Measurements from ENCODE around the gene FHOD3.

DNA sequence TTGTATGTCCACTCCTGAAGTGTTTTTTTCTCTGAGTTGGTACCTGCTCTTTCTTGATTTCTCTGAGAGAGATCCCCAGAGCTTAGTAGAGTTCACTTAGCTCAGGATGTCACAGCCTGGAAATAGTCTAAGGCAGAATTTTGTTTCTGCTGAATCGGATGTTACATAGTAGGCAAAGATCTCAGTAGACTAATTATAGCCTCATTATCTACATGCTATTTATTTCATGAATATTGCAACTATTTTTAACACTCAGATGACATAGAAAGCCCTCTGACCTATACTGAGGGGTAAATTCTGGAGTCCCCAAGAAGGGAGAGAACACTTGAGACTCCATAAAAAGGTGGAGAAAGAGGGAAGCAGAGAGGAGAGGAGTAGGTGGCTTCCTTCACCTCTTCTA is 160.2 kb downstream of the FHOD3 start:
- TF ChIP-seq, protein P1, sequence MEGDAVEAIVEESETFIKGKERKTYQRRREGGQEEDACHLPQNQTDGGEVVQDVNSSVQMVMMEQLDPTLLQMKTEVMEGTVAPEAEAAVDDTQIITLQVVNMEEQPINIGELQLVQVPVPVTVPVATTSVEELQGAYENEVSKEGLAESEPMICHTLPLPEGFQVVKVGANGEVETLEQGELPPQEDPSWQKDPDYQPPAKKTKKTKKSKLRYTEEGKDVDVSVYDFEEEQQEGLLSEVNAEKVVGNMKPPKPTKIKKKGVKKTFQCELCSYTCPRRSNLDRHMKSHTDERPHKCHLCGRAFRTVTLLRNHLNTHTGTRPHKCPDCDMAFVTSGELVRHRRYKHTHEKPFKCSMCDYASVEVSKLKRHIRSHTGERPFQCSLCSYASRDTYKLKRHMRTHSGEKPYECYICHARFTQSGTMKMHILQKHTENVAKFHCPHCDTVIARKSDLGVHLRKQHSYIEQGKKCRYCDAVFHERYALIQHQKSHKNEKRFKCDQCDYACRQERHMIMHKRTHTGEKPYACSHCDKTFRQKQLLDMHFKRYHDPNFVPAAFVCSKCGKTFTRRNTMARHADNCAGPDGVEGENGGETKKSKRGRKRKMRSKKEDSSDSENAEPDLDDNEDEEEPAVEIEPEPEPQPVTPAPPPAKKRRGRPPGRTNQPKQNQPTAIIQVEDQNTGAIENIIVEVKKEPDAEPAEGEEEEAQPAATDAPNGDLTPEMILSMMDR (IDR thresholded peaks at IDR 0.05): no peak
- TF ChIP-seq POLR2A (IDR thresholded peaks at IDR 0.05; ENCODE audit: low read length) (no peak), CBX8 (IDR thresholded peaks at IDR 0.05) (no peak), RAD21 (conservative IDR thresholded peaks at IDR 0.05 in 1 of 2, IDR thresholded peaks at IDR 0.05 in 1 of 2) (no peak), HOXA7 (CRISPR knock-in tag; IDR thresholded peaks at IDR 0.05) (no peak)
- TF ChIP-seq, protein P2, sequence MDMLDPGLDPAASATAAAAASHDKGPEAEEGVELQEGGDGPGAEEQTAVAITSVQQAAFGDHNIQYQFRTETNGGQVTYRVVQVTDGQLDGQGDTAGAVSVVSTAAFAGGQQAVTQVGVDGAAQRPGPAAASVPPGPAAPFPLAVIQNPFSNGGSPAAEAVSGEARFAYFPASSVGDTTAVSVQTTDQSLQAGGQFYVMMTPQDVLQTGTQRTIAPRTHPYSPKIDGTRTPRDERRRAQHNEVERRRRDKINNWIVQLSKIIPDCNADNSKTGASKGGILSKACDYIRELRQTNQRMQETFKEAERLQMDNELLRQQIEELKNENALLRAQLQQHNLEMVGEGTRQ (IDR thresholded peaks at IDR 0.05): no peak
- TF ChIP-seq, protein P3, sequence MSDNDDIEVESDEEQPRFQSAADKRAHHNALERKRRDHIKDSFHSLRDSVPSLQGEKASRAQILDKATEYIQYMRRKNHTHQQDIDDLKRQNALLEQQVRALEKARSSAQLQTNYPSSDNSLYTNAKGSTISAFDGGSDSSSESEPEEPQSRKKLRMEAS (IDR thresholded peaks at IDR 0.05): no peak
